Stimulated activated CD4-positive, alpha-beta T cell treated with anti-CD3 and anti-CD28 coated beads, TNF-alpha, amount 100 ng/mL, for 1 hour (primary cell): Measurements from ENCODE around the gene MAB21L4.

ENCODE experiments used
- DNase-seq, 3 donors: peaks; one replicate each; pipeline ENCODE4 v3.0.0-alpha.2; 2020; ENCODE audit warnings: low read depth in 3 of 3, low spot score in 1 of 3

The MAB21L4 gene

GRCh38 chr2:240896871-240897692 is 1.1 kb upstream of the MAB21L4 start:
- no peak for DNase-seq

- no peak for DNase-seq
These were observed 438 bp upstream of the MAB21L4 start for GRCh38 chr2:240896394-240896793.

- no peak for DNase-seq
These were observed 959 bp downstream of the MAB21L4 start for GRCh38 chr2:240894836-240895558.

- DNase-seq: no peak
These were observed 1.9 kb downstream of the MAB21L4 start for GRCh38 chr2:240894006-240894405.

GRCh38 chr2:240893363-240893844 is 2.6 kb downstream of the MAB21L4 start:
- peak in 1 of 3 donors; percentile 47 for DNase-seq

- DNase-seq: no peak
These were observed 3.0 kb downstream of the MAB21L4 start for GRCh38 chr2:240892925-240893324.

GRCh38 chr2:240892356-240892755 is 3.6 kb downstream of the MAB21L4 start:
- DNase-seq: no peak

- DNase-seq: no peak
These were observed 4.2 kb downstream of the MAB21L4 start for GRCh38 chr2:240891492-240892340.

- DNase-seq: no peak
These were observed 5.3 kb downstream of the MAB21L4 start for GRCh38 chr2:240890691-240891090.

GRCh38 chr2:240889601-240890560 is 6.1 kb downstream of the MAB21L4 start:
- no peak for DNase-seq

- no peak for DNase-seq
These were observed 6.9 kb downstream of the MAB21L4 start for GRCh38 chr2:240888890-240889573.

- DNase-seq: no peak
These were observed 7.6 kb downstream of the MAB21L4 start for GRCh38 chr2:240888130-240888889.

- no peak for DNase-seq
These were observed 8.3 kb downstream of the MAB21L4 start for GRCh38 chr2:240887631-240888030.

- DNase-seq: no peak
These were observed 9.0 kb downstream of the MAB21L4 start for GRCh38 chr2:240886678-240887609.

- no peak for DNase-seq
These were observed 9.9 kb downstream of the MAB21L4 start for GRCh38 chr2:240886023-240886565.

- DNase-seq: no peak
These were observed 10.4 kb downstream of the MAB21L4 start for GRCh38 chr2:240885566-240885965.

GRCh38 chr2:240884745-240885144 is 11.2 kb downstream of the MAB21L4 start:
- DNase-seq: no peak

- no peak for DNase-seq
These were observed 11.7 kb downstream of the MAB21L4 start for GRCh38 chr2:240884221-240884620.
